GM18517 (cell line): ENCODE results near the gene EIPR1.
"Not testable (repeated sequence)": the region's sequence is repeated elsewhere in the genome, so short reads cannot be mapped to it uniquely, and the experiment has no call there.

ENCODE experiments used
- ATAC-seq: cut with Tn5 transposase; IDR thresholded peaks from one replicate; pipeline ENCODE4 v1.9.1; 2021; ENCODE audit warnings: mild to moderate bottlenecking, moderate library complexity; ENCODE audit not compliant: unreplicated experiment

Gene EIPR1

GRCh38 chr2:3361518-3362389 is 15.9 kb downstream of the EIPR1 start:
- ATAC-seq, result no peak

GRCh38 chr2:3357926-3358325 is 19.7 kb downstream of the EIPR1 start:
- no peak for ATAC-seq

GRCh38 chr2:3357446-3357845 is 20.2 kb downstream of the EIPR1 start:
- ATAC-seq, result not testable (repeated sequence)

GRCh38 chr2:3356799-3357198 is 20.8 kb downstream of the EIPR1 start:
- ATAC-seq, result no peak

GRCh38 chr2:3355951-3356569 is 21.6 kb downstream of the EIPR1 start:
- no peak for ATAC-seq

- no peak for ATAC-seq
These were observed 22.6 kb downstream of the EIPR1 start for GRCh38 chr2:3354986-3355385.

- ATAC-seq, result no peak
These were observed 28.4 kb downstream of the EIPR1 start for GRCh38 chr2:3349211-3349693.

- no peak for ATAC-seq
These were observed 28.9 kb downstream of the EIPR1 start for GRCh38 chr2:3348767-3349166.

GRCh38 chr2:3345621-3346020 is 32.0 kb downstream of the EIPR1 start:
- ATAC-seq, result no peak

GRCh38 chr2:3344897-3345296 is 32.7 kb downstream of the EIPR1 start:
- no peak for ATAC-seq

- no peak for ATAC-seq
These were observed 34.6 kb downstream of the EIPR1 start for GRCh38 chr2:3343012-3343411.

GRCh38 chr2:3342324-3342723 is 35.3 kb downstream of the EIPR1 start:
- ATAC-seq, result no peak

GRCh38 chr2:3341336-3341735 is 36.3 kb downstream of the EIPR1 start:
- ATAC-seq, result no peak

GRCh38 chr2:3340144-3340543 is 37.5 kb downstream of the EIPR1 start:
- ATAC-seq, result no peak

GRCh38 chr2:3338340-3338739 is 39.3 kb downstream of the EIPR1 start:
- no peak for ATAC-seq

- no peak for ATAC-seq
These were observed 40.8 kb downstream of the EIPR1 start for GRCh38 chr2:3336844-3337243.

- ATAC-seq, result no peak
These were observed 42.9 kb downstream of the EIPR1 start for GRCh38 chr2:3334392-3335345.

GRCh38 chr2:3332133-3332532 is 45.5 kb downstream of the EIPR1 start:
- no peak for ATAC-seq

GRCh38 chr2:3329491-3329890 is 48.1 kb downstream of the EIPR1 start:
- no peak for ATAC-seq

GRCh38 chr2:3326871-3327270 is 50.7 kb downstream of the EIPR1 start:
- no peak for ATAC-seq

GRCh38 chr2:3326182-3326537 is 51.5 kb downstream of the EIPR1 start:
- no peak for ATAC-seq
